Coronary artery (tissue), 2 donors: ENCODE results near the gene RAD52.

ENCODE experiments used
- DNase-seq: peaks from one replicate; pipeline ENCODE4 v3.0.0-alpha.2; 2017; ENCODE audit warnings: low spot score
- H3K27ac ChIP-seq, 2 donors: fragments of 200-600 bp; sonication (generic); one replicate each; pipeline ENCODE4 v1.5.1; 2016 to 2019
- H3K4me3 ChIP-seq: fragments of 200-600 bp; sonication (generic); 2 replicates; pipeline ENCODE4 v1.5.1; 2016; ENCODE audit warnings: mild to moderate bottlenecking, moderate library complexity
- TF ChIP-seq, protein P1 (sequence below): fragments of 200-600 bp; sonication (generic); IDR thresholded peaks from one replicate; pipeline ENCODE4 v1.5.1; 2019; ENCODE audit warnings: antibody characterized with exemption

RAD52 gene

DNA sequence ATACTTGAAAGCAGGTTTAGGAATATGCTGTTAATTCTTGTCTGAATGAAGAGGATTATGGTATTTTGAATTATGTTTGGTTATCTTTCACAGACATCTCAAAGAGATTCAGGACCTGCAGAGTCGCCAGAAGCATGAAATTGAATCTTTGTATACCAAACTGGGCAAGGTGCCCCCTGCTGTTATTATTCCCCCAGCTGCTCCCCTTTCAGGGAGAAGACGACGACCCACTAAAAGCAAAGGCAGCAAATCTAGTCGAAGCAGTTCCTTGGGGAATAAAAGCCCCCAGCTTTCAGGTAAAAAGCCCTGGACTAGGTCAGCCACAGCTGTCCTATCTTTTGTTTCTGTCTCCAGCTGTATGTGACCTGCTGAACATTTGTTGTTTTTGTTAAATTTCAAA, 52.1 kb downstream of the RAD52 start:
- Histone ChIP-seq H3K27ac (peak overlapping the region in 1 of 2 donors; percentile 71), H3K4me3 (no peak overlapping the region)
- DNase-seq: no peak
- TF ChIP-seq, protein P1, sequence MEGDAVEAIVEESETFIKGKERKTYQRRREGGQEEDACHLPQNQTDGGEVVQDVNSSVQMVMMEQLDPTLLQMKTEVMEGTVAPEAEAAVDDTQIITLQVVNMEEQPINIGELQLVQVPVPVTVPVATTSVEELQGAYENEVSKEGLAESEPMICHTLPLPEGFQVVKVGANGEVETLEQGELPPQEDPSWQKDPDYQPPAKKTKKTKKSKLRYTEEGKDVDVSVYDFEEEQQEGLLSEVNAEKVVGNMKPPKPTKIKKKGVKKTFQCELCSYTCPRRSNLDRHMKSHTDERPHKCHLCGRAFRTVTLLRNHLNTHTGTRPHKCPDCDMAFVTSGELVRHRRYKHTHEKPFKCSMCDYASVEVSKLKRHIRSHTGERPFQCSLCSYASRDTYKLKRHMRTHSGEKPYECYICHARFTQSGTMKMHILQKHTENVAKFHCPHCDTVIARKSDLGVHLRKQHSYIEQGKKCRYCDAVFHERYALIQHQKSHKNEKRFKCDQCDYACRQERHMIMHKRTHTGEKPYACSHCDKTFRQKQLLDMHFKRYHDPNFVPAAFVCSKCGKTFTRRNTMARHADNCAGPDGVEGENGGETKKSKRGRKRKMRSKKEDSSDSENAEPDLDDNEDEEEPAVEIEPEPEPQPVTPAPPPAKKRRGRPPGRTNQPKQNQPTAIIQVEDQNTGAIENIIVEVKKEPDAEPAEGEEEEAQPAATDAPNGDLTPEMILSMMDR: no peak

GRCh38 chr12:896031-896430, 53.5 kb downstream of the RAD52 start:
- TF ChIP-seq, protein P1: no peak
- DNase-seq: no peak
- Histone ChIP-seq H3K4me3 (no peak overlapping the region), H3K27ac (peak overlapping the region; percentile 7 to 71)

DNA sequence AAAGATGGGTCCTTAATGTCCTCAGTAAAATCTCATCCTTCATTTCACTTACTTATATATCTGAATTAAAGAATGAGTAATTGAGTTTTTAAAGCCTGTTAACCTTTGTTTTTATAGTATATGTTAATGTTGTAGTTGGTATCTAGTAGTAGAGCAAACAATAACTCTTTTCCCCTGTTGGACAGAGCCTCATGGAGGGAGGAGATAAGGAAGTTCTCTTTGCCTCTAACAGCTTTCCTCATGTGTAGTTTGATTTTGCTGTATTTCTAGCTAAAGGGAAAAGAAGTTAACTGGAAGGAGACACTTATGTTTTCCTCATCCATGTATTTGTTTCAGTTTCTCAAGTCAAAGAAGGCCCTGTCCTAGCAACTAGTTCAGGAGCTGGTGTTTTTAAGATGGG, 55.3 kb downstream of the RAD52 start:
- no peak for DNase-seq
- TF ChIP-seq, protein P1: no peak
- H3K27ac ChIP-seq: no peak overlapping the region
- H3K4me3 ChIP-seq: no peak overlapping the region

DNA sequence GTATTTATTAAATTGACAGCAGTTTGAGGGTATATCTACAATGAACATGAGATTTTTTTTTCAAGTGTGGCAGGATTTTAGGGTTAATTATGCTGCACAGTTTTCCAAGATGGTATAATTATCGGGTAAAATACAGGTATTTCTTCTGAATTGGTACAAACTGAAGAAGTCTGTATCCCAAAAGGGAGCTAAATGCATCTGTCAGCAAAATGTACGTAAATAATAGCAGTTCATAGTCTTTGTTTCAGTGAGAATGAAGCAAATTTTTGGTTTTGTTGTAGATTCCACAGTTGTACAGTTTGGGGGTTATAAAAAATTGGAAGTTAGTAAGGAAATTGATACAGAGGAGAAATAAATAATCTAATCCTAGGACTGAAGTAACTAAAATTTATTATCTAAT, 63.3 kb downstream of the RAD52 start:
- H3K27ac ChIP-seq: no peak overlapping the region
- H3K4me3 ChIP-seq: no peak overlapping the region
- TF ChIP-seq, protein P1: no peak
- no peak for DNase-seq

GRCh38 chr12:885701-886100, 63.8 kb downstream of the RAD52 start:
- no peak for DNase-seq
- H3K27ac ChIP-seq: no peak overlapping the region
- no peak overlapping the region for H3K4me3 ChIP-seq
- TF ChIP-seq, protein P1: no peak

DNA sequence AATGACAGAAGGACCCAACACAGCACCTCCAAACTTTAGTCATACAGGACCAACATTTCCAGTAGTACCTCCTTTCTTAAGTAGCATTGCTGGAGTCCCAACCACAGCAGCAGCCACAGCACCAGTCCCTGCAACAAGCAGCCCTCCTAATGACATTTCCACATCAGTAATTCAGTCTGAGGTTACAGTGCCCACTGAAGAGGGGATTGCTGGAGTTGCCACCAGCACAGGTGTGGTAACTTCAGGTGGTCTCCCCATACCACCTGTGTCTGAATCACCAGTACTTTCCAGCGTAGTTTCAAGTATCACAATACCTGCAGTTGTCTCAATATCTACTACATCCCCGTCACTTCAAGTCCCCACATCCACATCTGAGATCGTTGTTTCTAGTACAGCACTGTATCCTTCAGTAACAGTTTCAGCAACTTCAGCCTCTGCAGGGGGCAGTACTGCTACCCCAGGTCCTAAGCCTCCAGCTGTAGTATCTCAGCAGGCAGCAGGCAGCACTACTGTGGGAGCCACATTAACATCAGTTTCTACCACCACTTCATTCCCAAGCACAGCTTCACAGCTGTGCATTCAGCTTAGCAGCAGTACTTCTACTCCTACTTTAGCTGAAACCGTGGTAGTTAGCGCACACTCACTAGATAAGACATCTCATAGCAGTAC, 64.6 kb downstream of the RAD52 start:
- TF ChIP-seq, protein P1: no peak
- no peak overlapping the region for H3K27ac ChIP-seq
- no peak for DNase-seq
- no peak overlapping the region for H3K4me3 ChIP-seq

GRCh38 chr12:880656-881055, 68.8 kb downstream of the RAD52 start:
- Histone ChIP-seq H3K27ac (no peak overlapping the region), H3K4me3 (no peak overlapping the region)
- no peak for DNase-seq
- TF ChIP-seq, protein P1: no peak
